GM10266 (cell line): ENCODE results near the gene HECTD4.

Source experiments
- DNase-seq: peaks from one replicate; pipeline ENCODE4 v3.0.0; 2012; ENCODE audit errors: extremely low spot score
- CTCF ChIP-seq: IDR thresholded peaks from 2 replicates; pipeline ENCODE4 v1.5.1; 2012; ENCODE audit warnings: mild to moderate bottlenecking, low read depth; ENCODE audit not compliant: control insufficient read depth, insufficient read depth; ENCODE audit errors: missing control alignments

The HECTD4 gene

GRCh38 chr12:112304436-112304835 is 77.8 kb downstream of the HECTD4 start:
- no peak for DNase-seq
- no peak for TF ChIP-seq CTCF

DNA sequence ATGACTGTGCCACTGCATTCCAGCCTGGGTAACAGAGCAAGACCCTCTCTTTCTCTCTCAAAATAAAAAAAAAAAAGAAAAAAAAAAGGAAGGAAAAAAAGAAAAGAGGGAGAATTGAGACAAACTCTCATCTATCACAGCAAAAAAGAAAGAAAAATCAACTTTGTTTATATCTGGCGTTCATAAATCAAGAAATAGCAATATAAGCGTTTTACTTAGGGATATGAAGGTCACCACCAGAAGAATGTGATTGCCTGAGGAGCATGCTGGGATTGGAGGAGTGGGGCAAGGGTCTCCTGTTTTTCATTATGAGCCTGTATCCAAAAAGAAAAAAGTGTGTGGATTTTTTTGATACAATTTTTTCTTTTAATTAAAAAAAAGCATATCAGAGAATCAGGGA is 78.4 kb downstream of the HECTD4 start:
- TF ChIP-seq CTCF = no peak
- DNase-seq = no peak

DNA sequence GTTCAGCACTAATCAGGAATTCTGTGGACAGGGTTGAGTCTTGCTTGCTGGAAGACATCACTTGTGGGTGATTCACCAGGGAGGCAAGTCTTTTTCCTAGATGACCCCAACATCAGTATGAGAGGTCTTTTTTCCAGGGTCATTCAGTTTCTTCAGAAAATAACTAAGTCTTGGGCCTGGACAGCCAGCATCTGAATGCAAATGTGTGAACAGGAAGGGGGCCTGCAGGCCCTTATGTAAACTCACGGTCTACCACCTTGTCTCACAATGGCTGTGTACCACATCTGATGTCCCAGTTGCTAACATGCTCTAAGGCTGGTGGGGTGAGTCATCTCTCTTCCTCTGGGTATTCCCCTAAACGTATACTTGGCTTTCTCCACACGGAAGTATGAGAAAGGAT is 79.2 kb downstream of the HECTD4 start:
- no peak for TF ChIP-seq CTCF
- DNase-seq = peak; percentile 79

DNA sequence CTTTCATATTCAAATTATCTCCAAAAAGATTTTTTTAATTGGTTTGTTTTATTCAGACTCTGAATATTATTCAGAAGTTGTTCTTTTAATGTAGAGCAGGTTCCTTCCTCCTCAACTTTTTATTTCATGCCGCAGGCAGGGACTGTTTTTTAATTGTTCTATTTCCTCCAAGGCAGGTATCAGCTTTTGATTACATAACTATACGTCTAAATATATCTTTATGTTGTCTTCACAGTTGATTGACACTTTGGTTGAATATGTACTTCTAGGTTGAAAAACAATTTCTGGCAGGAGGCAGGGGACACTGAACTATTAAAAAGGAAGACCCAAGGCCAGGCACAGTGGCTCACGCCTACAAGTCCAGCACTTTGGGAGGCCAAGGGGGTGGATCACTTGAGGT is 82.5 kb downstream of the HECTD4 start:
- DNase-seq = no peak
- no peak for TF ChIP-seq CTCF

DNA sequence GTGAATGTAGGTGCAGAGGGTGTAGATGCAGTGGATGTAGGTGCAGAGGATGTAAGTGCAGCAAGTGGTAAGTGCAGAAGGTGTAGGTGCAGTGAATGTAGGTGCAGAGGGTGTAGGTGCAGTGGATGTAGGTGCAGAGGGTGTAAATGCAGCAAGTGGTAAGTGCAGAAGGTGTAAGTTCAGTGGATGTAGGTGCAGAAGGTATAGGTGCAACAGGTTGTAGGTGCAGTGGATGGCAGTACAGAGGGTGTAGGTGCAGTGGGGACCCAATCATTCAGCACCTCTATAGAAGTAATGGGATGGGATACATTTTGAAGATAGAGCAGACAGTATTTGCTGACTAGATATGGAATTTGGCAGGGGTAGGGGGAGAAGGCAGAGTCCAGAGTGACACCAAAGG is 85.0 kb downstream of the HECTD4 start:
- TF ChIP-seq CTCF = no peak
- DNase-seq = no peak

DNA sequence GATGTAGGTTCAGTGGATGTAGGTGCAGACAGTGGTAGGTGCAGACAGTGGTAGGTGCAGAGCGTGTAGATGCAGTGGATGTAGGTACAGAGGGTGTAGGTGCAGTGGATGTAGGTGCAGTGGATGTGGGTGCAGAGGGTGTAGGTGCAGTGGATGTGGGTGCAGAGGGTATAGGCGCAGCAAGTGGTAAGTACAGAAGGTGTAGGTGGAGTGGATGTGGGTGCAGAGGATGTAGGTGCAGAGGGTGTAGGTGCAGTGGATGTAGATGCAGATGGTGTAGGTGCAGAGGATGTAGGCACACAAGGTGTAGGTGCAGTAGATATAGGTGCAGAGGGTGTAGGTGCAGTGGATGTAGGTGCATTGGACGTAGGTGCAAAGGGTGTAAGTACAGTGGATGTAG is 86.0 kb downstream of the HECTD4 start:
- no peak for DNase-seq
- no peak for TF ChIP-seq CTCF

DNA sequence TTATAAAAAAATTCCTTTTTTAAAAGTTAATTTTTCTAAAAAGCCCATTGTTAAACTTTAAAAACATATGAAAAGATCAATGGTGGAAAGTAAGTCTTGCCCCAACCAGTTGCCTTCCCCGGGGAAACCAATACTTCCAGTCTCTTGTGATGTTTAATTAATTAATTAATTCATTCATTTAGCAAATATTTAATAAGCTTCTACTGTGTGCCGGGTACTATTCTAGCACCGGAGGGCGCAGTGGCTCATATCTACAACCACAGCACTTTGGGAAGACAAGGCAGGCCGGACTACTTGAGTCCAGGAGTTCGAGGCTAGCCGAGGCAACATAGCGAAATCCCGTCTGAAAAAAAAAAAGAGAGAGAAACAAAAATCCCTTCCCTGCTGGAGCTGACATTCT is 87.4 kb downstream of the HECTD4 start:
- no peak for DNase-seq
- TF ChIP-seq CTCF = no peak
